GM21360 (cell line): ENCODE results near the gene NR3C2.

Experiments used
- ATAC-seq: cut with Tn5 transposase; IDR thresholded peaks from one replicate; pipeline ENCODE4 v1.9.1; 2021; ENCODE audit warnings: mild to moderate bottlenecking, moderate library complexity; ENCODE audit not compliant: unreplicated experiment

The NR3C2 gene

GRCh38 chr4:148266240-148266639, 176.0 kb downstream of the NR3C2 start:
- no peak for ATAC-seq

- no peak for ATAC-seq
These were observed 176.6 kb downstream of the NR3C2 start for GRCh38 chr4:148265627-148266026.

- ATAC-seq = no peak
These were observed 178.4 kb downstream of the NR3C2 start for GRCh38 chr4:148263802-148264201.

- no peak for ATAC-seq
These were observed 179.1 kb downstream of the NR3C2 start for GRCh38 chr4:148263127-148263526.

DNA sequence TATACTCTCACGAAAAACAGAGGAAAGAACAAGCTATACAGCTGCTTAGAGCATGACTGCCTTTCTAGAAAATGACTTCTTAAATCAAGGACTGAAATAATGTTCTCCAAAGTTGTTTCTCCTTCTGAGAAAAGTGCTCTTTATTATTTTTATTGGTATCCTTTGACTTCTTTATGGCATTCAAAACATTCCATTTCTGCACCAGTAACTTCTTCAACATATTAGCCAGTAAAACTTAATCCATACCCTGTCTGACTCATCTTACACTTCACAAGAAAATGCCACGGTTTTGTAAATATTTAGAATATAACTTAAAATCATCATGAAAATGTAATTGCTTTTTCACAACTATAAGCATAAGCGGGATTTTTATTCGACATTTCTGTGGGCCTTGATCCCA, 180.4 kb downstream of the NR3C2 start:
- ATAC-seq = no peak

- no peak for ATAC-seq
These were observed 182.4 kb downstream of the NR3C2 start for GRCh38 chr4:148259841-148260240.

GRCh38 chr4:148258535-148258934, 183.7 kb downstream of the NR3C2 start:
- ATAC-seq = no peak

DNA sequence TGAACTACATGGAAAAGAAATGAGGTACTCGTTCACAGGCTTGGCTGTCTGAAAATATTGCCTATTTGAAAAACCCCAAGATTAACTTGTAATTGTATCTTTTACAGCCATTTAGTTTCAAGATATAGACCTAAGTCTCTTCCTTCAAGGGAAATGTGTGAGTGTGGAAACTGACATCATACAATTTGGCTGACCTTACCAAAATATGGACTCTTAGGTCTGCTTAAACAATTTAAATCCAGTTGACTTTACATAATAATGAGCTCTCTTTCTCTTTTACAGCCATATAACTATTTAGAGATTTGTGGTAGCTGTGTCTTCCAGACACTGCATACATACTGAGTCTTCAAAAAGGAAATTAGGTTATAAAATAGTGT, 186.9 kb downstream of the NR3C2 start:
- no peak for ATAC-seq

DNA sequence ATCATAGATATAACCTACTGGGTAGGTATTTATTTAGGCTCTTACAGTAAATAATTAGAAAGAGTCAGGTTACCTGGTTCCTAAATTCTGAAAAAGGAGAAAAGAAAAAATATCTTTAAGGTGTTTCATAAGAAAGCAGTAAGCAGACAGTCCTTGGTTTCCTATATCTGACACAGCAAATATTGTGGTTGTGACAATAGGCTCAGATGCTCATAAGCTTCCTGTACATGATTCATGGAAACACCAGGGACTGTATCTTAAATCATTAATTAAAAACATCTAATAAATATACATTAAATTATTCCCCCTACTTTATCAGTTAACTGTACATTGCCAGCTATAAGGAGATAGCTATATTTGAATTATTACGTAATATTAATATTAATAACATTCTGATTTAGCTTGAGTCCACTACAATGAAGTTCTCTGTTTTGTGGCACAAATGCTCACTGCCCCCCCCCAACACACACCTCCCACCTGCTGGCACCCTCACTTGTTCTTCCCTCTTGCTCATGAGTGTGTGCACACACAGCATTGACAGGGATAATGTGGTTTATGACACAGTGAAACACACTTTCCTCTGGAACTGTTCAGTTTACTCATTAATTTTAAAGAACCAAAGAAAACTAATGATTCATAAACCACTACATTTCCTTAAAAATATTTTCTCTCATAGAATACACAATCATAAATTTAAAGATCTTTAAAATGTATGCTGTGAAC, 187.4 kb downstream of the NR3C2 start:
- no peak for ATAC-seq

DNA sequence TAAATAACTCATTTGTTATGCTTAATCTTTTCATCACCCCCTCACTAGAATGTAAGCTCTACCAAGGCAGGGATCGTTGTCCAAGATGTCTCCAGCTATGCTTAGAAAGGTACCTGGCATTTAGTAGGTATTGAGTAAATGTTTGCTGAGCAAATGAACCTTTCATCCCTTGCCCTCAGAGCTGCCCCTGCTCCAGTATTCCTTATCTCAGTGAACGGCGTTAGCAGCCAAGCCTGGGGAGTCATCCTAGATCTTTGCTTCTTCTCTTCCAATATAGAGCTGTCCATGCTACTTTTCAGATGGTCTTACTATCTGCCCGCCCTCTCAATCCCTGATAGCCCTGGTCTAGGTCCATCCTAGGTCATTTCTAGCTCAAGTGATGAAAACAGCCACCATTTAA, 188.4 kb downstream of the NR3C2 start:
- no peak for ATAC-seq

GRCh38 chr4:148248824-148249223, 193.4 kb downstream of the NR3C2 start:
- no peak for ATAC-seq

GRCh38 chr4:148245015-148245414, 197.2 kb downstream of the NR3C2 start:
- no peak for ATAC-seq

DNA sequence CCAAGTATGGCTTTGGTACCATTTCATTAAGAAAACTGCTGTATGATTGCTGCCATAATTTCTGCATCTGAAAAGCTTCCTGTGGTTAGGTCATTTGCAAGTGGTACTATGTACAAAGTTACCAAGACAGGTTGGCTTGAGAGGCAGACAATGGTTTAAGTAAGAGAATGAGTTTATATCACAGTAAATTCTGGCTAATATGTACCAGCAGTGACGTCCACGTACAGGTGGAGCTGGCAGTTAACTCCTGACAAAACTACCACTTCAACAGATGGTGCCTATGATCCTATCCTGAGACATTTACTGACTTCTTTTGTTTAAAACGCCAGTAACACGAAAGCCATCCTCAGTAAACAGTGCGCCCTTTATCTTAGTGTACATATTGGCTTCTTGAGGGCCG, 198.4 kb downstream of the NR3C2 start:
- no peak for ATAC-seq

GRCh38 chr4:148240241-148240640, 202.0 kb downstream of the NR3C2 start:
- no peak for ATAC-seq

GRCh38 chr4:148239494-148239985, 202.7 kb downstream of the NR3C2 start:
- ATAC-seq = no peak

DNA sequence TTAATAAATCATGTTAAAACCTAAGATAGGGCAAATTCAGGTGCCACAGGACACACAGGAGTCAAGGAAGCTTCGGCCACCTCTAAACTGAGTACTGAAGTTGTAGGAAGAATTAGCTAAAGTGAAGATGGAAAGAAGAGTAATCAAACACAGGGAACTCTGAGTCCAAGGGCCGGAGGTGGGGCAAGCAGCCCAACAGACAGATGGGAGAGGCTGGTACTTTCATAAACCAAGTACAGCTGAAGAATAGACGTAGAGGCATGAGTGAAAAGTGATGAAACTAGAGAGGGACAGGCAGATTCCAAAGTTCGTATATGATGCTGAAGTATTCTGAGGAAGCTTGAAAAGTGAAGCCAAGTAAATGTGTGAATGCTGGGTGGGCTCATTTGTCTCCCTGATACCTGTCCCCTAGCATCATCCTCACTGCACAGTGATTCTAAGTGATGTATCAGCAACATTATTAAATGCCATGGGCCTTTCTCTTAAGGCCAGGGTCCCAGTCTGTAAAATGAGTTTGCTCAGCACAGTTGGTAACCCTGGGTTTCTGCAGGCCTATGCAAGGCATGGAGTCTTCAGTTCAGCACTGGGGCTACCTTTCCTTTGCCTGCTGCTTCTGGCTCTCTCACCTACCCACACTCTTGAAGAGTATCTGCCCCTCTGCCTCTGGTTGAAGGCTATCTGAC, 203.3 kb downstream of the NR3C2 start:
- no peak for ATAC-seq

DNA sequence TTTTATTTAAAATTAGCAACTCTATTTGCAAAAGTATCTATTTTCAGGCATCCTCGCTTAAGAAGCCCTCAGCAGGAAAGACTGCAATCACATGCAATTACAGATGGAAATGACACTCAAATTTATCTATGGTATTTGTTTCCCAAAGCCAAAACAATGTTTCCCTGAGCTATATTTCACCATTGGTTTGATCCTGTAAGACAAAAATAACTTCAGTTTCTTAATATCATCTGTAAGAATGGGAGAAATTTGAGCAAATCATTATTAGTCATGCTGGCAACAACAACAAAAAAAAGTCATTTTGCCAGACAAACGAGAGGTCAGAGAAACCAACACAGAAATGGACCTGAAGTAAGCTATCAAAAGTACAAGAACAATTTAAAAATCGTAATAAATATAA, 204.1 kb downstream of the NR3C2 start:
- no peak for ATAC-seq

DNA sequence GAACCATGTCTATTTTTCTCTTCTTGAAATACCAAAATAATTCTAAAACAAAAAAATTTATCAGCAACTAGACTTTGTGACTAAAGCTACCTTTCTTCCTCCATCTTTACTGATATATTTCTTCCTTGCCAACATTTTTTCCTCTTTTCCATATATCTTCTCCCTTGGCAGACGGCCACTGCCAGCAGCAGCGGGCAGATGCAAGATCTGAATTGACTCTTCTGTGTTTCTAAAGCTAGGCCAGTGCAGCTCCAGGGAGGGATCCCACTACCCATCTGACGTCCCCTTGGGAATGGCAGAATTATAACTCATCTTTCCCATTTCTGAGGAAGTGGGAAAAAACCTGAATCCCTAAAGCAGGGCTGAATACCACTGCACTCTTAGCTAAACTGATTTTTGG, 206.4 kb downstream of the NR3C2 start:
- ATAC-seq = no peak

DNA sequence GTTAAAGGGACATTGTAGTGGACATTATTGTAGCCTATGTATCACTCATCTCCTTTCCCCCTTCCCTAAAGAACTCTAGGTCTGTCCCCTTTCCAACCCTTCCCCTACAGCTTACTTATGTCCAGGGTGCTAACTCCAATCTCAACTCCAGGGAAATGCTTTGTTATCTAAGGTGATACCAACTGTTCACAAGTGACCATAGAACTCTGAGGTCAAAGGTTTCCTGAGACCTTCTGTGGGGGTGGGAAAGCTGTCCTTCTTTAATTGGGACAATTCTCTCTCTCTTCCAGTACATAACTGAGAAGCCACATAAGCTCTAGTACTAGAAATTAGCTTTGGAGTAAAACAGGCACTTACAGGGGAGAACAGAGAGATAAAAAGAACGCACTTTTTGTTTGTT, 212.4 kb downstream of the NR3C2 start:
- no peak for ATAC-seq

GRCh38 chr4:148229028-148229427, 213.2 kb downstream of the NR3C2 start:
- no peak for ATAC-seq

GRCh38 chr4:148227147-148227546, 215.1 kb downstream of the NR3C2 start:
- no peak for ATAC-seq

DNA sequence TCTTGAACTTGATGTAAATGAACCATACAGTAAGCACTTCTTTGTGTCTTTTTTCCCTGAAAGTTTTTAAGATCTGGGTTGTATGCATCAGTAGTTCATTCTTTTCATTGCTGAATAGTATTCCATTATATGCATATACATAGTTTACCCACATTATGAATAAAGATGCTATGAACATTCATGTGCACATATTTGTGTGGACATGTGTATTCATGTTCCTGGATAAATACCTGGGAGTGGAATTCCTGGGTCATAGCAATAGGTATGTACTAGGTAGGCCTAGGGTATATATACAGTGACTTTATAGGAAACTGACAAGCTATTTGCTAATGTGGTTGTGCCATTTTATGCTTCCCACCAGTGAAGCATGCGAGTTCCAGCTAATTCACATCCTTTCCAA, 215.9 kb downstream of the NR3C2 start:
- ATAC-seq = no peak

- no peak for ATAC-seq
These were observed 216.6 kb downstream of the NR3C2 start for GRCh38 chr4:148225639-148226038.
